HG03571 (cell line): Measurements from ENCODE around the gene DDX17.

ENCODE experiments used
- ATAC-seq: cut with Tn5 transposase; IDR thresholded peaks from one replicate; pipeline ENCODE4 v1.9.1; 2021; ENCODE audit not compliant: unreplicated experiment

Gene DDX17

DNA sequence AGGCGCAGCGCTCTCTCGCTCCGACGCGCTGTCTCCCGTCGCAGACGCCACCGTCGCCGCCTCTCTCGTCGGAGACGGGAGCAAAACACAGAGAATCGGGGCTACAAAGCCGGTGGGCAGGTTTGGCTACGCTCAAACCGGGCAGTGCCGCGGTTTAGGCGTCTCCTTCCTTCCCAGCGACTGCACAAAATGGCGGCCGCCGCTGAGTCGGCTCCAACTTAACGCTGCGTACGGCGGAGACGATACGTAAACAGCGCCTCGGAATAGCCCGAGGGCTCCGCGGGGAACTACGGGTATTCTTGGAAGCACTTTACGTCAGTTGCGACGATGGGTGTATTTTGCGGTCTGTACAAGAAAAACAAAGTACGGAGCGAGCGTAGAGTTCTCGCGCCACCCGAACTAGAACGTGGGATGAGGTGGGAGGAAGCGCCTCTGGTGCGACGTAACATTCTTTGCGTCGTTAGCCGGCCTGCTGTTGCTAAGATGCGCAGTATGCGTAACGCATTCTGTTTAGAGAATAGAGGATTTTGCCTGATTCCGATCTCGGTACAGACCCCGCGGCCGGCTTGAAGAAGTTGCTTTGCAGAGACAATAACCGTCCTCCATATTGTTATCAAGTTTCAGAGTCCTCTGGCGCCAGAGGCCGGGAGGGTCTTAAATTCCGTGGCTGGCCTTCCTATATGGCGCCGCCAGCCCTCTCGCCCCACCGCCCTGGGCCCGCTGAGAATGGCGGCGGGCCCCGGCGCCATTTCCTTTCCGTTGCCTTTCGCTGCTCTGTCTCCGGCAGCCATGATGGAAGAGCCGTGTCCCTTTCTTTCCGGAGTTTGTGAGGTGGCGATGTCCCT lies at the start of gene DDX17:
DDX17 (minus strand) TSS at position 194 of the 845 bp plus-strand sequence.
- peak; percentile 81 for ATAC-seq

GRCh38 chr22:38554281-38554680 lies 48.2 kb upstream of the DDX17 start:
- no peak for ATAC-seq

DNA sequence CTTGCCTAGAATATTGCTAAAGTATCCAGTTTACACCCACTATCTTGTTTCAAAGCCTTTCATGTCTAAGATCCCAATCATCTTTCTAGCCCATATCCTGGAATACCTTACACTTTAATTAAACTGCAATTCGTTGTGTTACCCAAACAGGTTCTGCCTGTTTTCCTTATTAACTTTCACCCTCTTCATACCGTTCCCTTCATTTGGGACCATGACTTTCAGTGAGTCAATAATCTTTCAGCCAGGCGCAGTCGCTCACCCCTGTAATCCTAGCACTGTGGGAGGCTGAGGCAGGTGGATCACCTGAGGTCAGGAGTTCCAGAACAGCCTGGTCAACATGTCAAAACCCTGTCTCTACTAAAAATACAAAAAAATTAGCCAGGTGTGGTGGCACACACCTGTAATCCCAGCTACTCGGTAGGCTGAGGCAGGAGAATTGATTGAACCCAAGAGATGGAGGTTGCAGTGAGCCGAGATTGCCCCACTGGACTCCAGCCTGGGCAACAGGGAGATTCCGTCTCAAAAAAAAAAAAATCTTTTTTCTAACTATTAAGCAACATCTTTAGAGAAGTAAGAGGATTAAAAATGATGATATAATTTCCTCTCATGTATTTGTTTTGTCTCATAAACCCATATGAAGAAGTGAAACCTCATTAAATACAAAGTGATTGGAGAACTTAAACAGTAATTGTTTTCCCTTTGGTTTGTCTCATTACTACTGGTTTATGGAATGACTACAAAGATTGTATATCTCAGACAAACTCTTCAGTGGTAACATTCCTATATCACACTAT lies 43.2 kb upstream of the DDX17 start:
- ATAC-seq = no peak

DNA sequence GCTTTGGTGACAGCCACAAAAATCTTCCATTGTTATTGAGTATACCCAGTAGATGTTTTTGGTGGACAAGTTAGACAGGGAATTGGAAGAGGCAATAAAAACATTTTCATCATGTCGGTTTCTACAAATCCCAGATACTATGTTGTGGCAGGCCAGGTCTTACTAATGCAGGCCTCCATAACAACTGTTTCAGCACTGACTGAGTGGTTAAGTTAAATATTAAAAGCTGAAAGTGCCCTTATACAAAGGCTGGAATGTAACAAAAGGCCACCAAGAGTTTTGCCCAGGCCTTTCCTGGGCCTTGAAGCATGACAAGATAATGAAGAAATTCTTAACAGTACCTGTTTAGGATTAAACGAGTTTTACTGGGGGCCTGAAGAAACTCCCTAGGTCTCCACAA lies 34.6 kb upstream of the DDX17 start:
- no peak for ATAC-seq

DNA sequence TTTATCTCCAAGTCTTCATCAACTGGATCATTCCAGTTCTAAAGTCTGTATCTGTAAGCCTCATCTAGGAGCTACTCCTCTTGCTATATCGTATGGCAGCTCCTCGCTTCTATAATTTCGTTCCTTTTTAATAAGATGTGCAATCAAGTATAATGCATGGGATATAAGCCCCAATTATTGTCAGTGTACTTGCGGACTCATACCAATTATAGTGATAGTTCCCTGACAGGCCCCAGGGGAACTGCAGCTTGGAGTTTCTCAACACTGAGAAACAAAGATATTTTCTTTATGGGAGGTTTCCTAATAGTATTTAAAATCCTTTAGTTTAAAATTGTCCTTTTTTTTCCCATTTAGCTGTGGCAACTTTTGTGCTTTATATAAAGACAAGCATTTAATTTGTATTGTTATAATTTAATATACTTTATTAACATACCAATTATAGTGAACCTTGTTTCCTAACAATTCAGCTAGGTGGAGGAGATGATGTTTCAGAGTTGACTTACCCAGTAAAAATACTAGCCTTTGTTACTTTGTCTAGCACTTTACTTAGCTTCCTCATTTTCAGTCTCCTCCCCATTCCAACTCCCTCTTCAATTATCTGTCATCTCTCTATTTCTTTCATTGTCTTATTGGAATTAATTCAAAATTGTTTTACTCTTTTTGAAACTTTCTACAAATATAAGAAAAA lies 25.3 kb upstream of the DDX17 start:
- ATAC-seq = no peak

- ATAC-seq = no peak
Measured at GRCh38 chr22:38524429-38524828, 18.3 kb upstream of the DDX17 start.

DNA sequence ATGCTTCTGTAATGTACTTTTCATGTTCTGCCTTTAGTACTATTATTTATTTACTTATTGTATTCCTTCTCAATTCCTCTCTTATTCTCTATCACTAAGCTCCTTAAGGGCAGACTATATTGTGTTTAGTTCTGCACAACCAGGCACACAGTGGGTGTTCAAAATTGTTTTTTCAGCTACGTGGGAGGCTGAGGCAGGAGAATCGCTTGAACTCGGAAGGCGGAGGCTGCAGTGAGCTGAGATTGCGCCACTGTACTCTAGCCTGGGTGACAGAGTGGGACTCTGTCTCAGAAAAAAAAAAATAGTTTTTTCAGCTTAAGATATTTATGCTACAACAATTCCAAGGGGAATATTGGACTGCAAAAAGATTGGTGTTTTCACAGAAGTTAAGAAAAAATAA lies 17.4 kb upstream of the DDX17 start:
- ATAC-seq = no peak

GRCh38 chr22:38523029-38523428 lies 16.9 kb upstream of the DDX17 start:
- ATAC-seq = no peak

DNA sequence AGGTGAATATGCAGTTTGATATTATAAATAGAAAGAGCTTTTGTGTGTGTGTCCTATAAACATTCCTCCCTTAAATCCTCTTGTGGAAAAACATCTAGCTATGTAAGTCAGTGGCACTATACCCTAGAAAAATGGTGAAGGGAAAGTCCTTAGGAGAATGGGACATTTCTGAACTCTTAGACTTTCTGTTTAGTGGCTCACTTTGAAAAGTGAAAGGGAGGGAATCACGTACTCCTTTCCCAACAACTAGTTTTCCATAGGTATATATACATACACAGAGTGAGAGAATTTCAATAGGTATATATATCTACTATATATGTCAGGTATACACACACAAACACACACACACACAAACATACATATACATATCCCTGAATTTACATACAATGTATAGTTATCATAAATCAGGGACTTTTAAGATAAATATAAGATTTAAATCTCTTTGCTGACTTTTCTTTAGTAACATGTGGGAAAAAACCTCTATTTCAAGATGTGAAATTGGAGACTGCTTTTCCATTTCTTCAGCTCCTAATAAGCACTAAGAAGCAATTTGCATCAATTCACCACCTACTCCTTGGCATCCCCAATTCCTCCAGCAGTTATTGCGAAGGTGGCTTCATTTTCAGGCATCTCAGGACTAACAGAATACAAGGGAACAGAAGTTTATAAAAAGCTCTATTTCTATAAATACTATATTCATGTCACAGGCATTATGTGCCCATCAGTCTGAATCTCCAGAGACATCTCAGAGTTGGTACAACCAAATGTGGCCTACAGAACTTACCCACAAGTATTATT lies 13.5 kb upstream of the DDX17 start:
- no peak for ATAC-seq

GRCh38 chr22:38518620-38519019 lies 12.5 kb upstream of the DDX17 start:
- no peak for ATAC-seq

DNA sequence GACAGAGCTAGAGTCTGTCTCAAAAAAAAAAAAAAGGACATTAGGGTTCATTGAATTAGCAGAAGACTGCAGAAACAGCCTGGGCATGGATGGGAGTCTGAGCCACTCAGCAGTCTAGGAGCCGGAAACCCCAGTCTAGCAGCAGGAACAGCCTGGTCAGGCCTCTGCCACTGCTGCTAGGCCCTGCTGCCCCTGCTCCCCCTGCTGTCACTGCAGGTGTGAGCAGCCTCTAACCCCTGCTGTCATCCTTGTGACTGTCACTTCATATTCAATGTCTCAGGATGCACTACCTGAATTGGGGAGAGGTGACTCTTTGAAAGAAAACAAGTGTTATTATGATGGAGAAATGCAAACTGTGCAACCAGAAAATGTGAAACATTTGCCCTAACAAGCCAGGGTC lies 7.0 kb upstream of the DDX17 start:
- no peak for ATAC-seq

- no peak for ATAC-seq
Measured at GRCh38 chr22:38510416-38510970, 4.4 kb upstream of the DDX17 start.

- ATAC-seq = peak; percentile 22
Measured at GRCh38 chr22:38505541-38506117, 482 bp downstream of the DDX17 start.

GRCh38 chr22:38504731-38505540 lies 1.2 kb downstream of the DDX17 start:
- ATAC-seq = no peak

GRCh38 chr22:38503021-38503420 lies 3.1 kb downstream of the DDX17 start:
- no peak for ATAC-seq

DNA sequence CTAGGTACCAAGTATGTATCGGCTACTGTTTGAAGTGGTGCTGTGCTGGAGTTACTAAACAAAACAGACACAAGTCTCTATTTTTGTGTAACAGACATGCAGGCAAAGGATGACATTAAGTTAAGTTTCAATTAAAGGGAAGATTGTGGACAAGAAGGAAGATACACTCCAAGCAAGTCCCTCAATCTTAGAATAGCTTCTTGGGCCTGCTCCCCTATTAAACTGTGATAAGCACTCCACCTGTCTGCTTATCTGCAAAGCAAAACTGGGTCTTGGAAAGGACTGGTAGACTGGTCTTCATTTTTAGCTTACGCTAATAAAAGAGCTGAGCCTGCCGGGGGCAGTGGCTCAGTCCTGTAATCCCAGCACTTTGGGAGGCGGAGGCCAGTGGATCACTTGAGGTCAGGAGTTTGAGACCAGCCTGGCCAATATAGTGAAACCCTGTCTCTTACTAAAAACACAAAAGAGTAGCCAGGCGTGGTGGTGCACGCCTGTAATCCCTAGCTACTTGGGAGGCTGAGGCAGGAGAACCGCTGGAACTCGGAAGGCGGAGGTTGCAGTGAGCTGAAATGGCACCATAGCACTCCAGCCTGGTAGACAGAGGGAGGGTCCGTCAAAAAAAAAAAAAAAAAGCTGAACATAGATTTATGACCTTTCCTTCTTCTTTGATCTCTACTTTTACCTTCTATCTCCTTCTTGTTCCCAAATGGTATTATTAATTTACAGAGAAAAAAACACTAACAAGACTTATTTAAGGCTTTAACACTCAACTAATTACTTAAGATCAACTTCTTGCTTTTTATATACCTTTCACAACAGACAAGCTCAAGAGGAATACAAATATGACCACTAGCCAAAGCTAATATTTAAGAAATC lies 4.1 kb downstream of the DDX17 start:
- ATAC-seq = no peak

DNA sequence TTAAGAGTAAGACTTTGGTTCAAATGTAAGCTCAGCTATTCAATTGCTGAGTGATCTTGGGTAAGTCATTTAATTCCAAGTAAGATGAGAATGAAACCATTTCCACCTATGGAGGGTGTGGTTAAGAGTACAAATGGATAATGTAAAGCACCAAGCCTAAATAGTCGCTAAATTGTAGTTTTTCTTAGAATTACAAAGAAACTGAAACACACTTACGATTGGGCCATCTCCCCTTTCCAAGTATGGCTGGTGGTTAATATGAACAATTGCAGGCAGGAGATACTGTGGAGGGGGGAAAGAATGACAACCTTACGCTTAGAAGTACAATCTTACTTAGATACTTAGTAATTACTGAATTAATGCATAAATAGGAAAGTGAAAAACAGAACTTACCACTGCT lies 8.2 kb downstream of the DDX17 start:
- ATAC-seq = no peak

- no peak for ATAC-seq
Measured at GRCh38 chr22:38494939-38495338, 11.2 kb downstream of the DDX17 start.
